Measurements from ENCODE around the gene ZMYND15.

ZMYND15 gene

DNA sequence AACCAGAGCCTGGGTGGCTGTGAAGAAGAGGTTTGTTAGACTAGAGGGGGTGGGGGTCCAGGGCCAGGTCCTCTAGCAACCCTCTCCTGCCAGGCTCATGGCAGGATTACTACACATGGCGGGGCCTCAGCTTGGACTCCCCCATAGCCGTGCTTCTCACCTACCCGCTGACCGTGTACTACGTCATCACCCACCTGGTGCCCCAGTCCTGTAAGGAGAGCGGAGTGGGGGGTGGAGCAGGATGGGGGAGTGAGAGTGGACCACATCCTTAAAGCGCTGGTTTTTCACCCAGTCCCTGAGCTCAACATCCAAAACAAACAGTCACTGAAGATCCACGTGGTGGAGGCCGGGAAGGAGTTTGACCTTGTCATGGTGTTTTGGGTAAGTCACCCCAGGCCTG, 4.3 kb downstream of the ZMYND15 start:
- no peak for DNase-seq

DNA sequence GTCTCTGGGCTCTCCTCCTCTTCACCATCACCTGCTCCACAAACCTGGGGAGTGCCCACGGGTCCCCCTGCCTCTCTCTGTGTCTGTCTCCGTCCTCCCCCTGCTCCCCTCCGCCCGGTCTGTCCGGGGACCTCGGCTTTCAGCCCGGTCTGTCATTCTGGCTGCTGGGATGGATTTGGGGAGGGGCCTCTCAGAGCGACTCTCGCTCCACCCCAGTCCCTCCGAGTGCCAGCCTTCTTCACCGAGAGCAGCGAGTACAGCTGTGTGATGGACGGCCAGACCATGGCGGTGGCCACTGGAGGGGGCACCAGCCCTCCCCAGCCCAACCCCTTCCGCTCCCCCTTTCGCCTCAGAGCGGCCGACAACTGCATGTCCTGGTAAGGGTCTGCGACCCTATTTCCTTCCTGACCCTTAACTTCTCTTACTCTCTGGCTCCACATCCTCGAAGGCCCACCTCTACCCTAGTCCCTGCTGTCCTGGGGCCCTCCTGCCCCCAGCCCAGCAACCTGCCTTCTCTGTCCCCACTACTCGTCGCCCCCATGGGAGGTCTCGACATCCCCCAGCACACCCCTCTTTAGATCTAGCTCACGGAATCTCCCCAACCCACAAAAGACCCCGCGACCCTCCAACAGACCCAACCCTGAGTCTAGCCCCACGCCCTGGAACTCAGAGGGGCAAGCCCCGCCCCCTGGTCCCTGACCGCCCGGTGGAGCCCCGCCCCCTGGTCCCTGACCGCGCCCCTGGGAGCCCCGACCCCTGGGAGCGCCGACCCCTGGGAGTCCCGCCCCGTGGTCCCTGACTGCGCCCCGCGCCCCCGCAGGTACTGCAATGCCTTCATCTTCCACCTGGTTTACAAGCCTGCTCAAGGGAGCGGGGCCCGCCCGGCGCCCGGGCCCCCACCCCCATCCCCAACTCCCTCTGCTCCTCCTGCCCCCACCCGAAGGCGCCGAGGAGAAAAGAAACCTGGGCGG, 5.7 kb downstream of the ZMYND15 start:
- no peak for DNase-seq

DNA sequence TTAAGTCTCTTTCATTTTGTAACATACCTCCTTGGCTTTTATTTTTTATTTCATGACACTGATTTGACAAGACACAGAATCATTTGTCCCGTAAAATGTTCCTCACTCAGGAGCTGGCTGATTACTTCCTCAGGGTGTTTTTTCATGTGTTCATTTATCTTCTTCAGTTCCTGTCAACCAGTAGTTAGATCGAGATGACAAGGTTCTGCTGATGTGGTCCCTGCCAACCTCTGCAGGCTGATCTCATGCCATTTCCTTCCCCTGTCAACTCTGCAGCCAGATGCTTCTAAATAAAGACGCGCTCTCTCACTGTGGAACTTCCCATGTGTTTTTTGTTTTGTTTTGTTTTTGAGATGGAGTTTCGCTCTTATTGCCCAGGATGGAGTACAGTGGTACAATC, 8.2 kb downstream of the ZMYND15 start:
- DNase-seq = no peak

DNA sequence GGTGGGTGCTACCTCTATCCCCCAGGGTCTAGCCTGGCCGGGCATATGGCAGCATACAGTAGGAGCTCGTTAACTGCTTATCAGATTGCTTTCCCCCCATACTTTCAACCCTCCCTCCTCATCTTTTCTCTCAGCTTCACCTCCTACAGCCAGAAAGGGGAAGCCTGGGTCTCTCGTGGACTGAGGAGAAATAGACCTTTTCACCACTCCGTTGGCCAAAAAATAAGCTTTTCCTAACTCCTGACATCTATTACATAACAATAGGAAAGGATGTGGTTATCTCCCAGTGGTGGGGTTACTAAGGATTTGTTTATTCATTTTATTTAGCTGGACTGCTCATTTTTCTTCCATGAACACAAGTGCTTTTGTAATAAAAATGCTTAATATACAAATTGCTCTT, 9.1 kb downstream of the ZMYND15 start:
- DNase-seq = no peak

DNA sequence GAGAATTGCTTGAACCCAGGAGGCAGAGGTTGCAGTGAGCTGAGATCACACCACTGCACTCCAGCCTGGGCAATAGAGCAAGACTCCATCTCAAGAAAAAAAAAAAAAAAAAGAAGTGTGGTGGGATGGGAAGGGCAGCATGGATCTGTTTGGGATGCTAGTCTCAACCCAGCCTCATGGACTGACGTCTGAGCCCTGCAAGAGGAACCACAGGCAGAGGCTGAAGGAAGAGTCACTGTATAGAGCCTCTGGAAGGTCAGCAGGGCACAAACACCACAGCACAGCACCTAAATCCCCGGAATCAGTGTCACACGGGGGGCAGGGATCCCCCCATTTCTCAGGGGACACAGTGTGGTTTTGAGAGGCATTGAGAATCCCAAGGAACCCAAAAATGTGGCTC, 11.0 kb downstream of the ZMYND15 start:
- DNase-seq = no peak

DNA sequence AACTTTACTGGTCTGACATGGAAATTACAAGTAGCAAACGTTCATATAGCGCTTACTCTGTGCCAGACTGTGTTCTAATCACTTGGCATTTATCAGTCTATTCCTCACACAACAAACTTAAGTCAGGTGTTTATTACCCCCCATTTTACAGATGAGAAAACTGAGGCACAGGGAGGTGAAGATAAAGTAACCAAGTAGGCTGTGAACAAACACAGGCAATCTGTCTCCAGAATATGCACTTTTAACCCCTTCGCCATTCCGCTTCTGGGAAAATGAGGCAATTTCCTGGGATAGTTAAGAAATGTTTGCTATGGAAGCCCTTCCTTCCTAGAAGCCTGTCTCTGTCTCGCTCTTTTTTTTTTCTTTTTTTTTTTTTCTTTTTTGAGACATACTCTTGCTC, 12.3 kb downstream of the ZMYND15 start:
- no peak for DNase-seq

DNA sequence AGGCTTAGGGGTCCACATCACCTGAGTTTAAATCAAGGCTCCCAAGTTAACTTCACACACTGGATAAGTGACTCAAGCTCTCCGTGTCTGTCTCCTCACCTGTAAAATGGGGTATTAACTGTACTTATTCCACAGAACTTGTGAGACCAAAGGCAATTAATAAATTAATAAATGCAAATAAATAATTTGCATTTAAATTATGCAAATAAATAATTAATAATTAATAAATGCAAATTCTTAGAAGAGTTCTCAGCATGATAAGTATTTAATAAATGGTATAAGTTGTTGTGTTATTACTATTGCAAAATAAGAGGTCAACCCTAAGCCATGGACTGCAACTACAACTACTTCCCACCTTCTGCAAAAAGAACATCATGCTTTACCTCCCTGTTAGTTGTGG, 13.8 kb downstream of the ZMYND15 start:
- no peak for DNase-seq

DNA sequence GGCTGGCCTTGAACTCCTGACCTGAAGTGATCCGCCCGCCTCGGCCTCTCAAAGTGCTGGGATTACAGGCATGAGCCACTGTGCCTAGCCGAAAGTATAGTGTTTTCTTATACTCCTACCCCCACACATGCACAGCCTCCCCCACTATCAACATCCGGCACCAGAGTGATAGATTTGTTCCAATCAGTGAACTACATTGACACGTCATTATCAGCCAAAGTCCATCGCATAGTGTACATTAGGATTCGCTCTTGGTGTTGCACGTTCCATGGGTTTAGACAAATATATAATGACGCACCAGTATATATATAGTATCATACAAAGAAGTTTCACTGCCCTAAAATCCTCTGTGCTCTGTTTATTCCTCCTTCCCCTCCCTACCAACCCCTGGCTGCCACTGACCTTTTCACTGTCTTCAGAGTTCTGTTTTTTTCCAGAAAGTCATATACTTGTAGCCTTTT, 20.2 kb downstream of the ZMYND15 start:
- no peak for DNase-seq

DNA sequence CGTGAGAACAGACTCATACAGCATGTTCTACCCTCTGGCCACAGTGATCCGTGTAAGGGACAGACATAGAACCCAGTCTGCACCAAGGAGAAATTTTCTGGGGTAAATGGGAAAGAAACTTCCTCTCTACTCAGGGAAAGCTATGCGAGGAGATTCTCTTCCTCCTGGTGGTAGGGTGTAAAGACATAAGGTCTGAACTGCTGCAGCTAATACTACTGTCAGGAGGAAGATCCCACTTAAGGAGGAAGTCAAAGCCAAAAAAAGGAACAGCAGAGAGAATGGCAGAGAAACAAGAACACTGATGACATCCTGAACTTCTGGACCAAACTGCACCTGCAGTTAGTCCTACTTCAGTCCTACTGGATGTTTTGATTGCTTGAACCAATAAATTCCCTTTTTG, 25.0 kb downstream of the ZMYND15 start:
- no peak for DNase-seq

DNA sequence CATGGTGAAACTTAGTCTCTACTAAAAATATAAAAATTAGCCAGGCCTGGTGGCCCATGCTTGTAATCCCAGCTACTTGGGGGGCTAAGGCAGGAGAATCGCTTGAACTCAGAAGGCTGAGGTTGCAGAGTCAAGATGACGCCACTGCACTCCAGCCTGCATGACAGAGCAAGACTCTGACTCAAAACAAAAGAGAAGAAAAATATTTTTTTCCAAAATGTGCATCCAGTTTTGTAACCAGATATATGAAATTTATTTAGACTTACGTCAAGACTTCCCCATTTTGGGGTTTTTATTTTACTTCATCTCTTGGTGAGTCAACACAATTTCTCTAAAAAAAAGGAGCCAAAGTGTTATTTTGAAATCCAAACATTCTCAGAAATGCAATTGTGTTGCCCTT, 26.6 kb downstream of the ZMYND15 start:
- no peak for DNase-seq

DNA sequence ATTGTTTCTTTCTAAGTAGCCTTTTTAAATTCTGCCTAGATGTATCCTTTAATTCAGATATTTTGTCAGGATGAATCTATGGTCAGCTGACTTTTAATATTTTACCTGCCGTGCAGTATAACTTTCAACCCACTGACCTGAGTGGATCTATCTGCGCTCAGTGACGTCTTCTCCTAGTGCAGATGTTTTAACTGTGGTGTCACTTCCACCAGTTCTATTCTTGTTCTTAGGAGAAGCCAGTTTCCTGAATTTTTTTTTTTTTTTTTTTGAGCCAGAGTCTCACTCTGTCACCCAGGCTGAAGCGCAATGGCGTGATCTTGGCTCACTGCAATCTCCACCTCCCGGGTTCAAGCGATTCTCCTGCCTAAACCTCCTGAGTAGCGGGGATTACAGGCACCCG, 27.1 kb downstream of the ZMYND15 start:
- no peak for DNase-seq

DNA sequence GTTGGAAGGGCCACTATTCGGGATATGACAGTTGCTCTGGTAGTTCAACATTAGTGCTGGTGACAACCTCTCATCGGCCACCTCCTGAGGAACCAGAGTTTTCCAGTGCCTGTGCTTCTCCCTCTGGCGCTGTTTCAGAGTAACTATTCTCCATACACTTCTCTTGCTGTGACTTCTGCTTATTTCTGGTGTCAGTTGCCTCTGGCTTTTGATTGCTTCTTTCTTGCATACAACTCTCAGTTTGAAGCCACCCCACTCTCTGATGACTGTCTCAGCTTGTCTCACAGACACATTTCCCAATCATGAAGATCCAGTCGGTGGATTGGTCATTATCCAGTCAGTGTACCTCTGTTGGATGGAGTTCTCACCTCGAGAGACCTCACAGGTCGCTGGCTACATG, 28.7 kb downstream of the ZMYND15 start:
- DNase-seq = no peak

DNA sequence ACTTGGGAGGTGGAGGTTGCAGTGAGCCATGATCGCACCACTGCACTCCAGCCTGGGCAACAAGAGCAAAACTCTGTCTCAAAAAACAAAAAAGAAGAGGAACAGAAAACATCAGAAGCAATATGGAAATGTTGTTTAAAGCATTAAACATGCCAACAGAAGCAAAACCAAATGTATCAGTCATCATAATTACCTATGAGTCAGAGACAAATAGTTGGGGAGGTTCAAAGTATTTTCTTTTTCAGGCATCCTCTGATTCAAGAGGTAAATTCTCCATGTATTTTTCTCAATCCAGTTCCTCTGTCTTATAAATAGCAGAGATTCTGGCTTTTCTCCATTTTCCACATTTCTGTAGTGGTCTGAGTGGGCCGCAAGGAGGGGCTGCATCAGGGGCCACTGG, 30.0 kb downstream of the ZMYND15 start:
- no peak for DNase-seq

DNA sequence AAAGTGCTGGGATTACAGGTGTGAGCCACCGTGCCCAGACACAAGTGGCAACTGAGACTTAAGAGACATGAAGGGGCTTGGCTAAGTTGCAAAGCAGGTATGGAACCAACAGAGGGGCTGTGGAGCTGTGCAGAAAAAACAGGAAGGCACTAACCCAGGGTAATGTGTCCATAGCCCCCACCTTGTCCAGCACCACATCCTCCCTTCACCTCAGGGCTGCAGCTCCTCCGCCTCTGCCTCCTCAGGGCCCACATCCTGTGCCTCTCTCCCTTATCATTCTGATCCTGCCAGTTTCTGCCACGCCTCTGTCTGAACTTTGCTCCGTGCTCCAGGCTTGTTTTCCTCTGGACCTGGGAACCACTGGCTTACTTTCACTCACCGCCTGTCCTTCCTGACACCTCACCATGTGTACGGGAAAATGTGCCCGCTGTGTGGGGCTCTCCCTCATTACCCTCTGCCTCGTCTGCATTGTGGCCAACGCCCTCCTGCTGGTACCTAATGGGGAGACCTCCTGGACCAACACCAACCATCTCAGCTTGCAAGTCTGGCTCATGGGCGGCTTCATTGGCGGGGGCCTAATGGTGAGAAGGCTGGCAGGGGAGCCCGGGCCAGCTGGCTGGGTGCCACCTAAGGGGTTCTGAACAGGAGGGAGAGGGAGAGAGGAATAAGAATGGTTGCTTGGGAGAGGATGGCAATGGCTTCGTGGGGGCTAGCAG, 32.0 kb downstream of the ZMYND15 start, which contains the start of gene TM4SF5:
Gene TM4SF5, plus strand, starts transcription at position 368 of the 716 bp plus-strand sequence. Its CDS starts 37 bp downstream, at position 405.
- DNase-seq = no peak

DNA sequence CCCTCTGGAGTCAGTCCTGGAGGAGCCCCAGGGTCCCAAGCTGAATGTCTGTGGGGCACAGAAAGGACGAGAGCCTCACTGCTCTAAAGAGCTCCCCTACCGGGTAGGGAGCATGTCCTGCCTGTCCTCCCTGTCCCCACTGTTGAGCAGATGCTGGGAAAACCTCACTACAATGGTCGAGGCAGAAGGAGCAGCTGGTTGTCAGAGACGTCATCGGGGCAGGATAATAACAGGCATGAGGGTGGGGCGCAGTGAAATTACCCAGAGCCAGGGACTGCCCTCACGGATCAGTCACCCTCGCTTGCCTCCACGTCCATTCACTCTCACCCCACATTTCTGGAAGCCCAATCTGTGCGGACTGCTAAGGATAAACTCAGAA, 32.6 kb downstream of the ZMYND15 start:
- DNase-seq = no peak

DNA sequence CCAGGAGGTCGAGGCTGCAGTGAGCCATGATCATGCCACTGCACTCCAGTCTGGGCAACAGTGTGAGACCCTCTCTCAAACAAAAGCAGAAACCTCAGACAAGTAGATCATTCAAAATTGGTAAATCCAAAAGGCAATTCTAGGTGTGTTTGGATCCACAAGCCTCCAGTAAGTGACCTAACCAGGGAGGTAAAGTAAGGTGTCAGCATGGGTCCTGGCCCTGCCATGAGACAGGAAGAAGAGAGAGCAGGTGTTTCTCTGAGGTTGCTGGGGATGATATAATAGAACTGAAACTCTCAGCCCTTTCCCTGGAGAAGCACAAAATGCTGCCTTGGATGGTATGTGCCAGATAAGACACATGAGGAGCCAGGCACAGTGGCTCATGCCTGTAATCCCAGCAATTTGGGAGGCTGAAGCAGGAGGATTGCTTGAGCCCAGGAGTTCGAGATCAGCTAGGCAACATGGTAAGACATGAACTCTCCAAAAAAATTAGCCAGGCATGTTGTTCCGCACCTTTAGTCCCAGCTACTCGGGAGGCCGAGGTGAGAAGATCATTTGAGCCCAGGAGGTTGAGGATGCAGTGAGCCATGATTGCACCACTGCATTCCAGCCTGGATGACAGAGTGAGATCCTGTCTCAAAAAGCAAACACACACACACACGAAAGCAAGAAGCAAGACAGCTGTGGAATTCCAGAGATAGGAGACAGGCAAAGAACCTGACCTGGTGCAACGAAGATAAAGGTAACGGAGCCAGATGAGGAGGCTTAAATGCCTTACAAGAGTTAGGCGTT, 38.5 kb downstream of the ZMYND15 start:
- no peak for DNase-seq

DNA sequence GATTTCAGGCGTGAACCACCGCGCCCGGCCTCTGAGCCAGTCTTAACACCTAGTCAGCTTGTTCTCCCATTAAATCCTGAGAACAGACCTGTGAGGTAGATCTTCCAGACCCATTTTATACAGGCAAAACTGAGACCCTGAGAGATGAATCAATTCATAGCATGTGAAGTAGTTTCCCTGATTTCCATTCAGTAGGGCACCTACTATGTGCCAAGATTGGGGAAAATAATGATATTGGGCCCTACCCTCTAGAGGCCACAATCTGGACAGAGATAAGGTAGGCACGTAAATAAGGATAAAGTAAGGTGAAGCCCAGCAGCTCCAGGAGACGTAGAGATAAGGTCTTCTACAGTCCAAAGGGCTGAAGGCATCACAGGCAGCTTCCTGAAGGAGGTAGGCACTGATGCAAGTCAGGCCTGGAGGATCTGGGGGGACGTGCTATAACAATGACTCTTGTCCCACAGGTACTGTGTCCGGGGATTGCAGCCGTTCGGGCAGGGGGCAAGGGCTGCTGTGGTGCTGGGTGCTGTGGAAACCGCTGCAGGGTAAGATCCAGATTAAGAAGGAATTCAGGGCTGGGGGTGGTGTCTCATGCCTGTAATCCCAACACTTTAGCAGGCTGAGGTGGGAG, 40.8 kb downstream of the ZMYND15 start:
- no peak for DNase-seq

DNA sequence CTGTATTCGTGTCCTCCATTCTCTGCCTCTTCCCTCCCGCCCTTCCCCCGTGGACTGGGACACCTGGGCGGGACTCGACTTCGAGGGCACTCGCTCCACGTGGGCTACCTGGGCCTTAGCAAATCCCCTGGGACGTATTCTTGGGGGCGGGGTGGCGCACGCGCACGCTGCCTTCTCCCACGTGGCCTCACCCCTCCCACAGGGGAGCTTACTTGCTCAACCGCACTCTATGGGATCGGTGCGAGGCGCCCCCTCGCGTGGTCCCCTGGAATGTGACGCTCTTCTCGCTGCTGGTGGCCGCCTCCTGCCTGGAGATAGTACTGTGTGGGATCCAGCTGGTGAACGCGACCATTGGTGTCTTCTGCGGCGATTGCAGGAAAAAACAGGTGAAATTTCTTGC, 43.0 kb downstream of the ZMYND15 start:
- no peak for DNase-seq

DNA sequence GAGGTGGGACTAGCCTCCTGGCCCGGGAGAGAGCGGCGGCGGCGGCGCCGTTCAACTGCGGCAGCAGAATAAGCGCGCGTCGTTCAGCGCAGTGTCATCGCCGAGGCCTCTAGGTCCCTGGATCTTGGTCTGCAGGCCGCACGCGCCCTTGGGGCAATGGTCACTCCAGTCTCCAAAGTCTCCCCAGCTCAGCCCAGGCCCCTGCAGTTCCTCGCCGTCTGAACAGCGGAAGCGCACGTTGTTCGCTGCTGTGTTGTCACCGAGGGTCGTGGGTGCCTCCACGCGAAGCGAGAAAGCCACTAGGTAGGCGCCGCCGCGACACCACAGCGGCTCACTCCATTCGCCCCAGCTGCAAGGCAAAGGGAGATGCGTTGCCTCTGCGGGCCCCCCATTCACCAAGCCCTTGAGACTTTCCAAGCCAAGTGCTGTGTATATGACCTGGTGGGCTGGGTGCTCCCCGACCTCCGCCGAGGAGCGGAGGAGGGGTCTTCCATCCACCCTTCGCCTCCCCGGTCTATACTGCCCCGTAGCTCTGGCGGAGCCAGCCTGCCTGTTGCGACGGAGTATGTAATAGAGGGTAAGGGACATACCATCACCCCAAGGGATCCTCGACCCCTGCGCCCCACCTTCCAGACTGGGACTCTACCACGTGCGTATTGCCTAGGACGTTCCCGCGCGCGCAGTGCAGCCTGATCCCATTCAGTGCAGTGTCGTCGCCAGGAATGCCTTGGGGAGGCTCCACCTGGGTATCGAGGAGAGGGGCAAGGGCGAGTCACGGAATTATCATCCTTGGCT, 45.9 kb downstream of the ZMYND15 start:
- DNase-seq = no peak

DNA sequence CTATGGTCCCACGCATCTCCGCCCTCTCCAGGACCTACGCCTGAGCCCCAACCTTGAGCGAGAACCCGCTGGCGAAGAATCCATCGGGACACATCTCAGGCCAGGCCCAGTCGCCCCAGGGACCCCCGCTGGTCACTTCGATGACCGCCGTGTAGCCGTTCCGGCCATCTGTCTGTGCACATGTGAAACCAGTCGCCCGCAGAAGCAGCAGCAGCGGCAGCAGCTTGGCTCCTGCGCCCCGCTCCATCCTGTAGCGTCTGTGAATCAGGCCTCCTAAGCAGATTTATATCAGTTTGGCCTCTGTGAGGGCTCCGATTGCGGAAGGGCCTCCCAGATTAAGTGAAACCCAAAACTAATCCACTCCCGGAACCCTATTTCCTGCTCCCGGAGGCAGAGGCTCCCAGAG, 46.5 kb downstream of the ZMYND15 start, which contains the start of gene VMO1:
Gene VMO1, minus strand, starts transcription at position 259 of the 406 bp plus-strand sequence. Its CDS starts 12 bp downstream, at position 247.
- DNase-seq = no peak

DNA sequence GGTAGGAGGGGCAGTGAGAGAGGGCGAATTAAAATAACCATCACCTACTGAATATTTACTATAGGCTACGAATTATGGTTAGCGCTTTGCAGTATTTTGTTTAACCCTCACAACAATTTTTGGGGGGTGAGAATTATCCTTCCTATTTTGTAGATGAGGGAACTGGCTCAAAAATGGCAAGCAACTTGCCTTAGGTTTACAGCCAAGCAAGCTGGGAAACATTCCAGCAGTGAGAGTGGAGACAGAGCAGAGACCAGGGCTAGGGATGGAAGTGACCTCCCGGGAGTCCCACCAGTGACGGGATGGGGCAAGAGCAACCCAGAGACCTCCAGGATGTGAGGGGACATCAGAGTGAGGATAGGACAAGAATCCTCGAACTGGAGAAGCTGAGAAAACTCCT, 46.9 kb downstream of the ZMYND15 start:
- no peak for DNase-seq
